Ovary (tissue), 9 donors: ENCODE results near the gene HAUS8. TPM values are rescaled to one million over a fixed set of nuclear protein-coding genes. Genes with fewer than 3 reads are reported as not detected.
"Not testable (repeated sequence)": the region's sequence is repeated elsewhere in the genome, so short reads cannot be mapped to it uniquely, and the experiment has no call there.

Experiments
- DNase-seq, 5 donors: peaks; one replicate each; pipeline ENCODE4 v3.0.0-alpha.2; 2019 to 2020
- H3K27ac ChIP-seq, 2 donors: fragments of 200-600 bp; one replicate each; pipeline versions ENCODE4 v1.5.1 to v1.8.0; 2019 to 2022
- H3K27me3 ChIP-seq: fragments of 200-600 bp; one replicate; pipeline ENCODE4 v1.8.0; 2022
- H3K36me3 ChIP-seq: fragments of 200-600 bp; sonication (generic); one replicate; pipeline ENCODE4 v1.5.1; 2019
- H3K4me1 ChIP-seq: one replicate; pipeline ENCODE4 v1.8.1; 2013; ENCODE audit warnings: mild to moderate bottlenecking, moderate library complexity; ENCODE audit not compliant: insufficient read depth
- H3K4me3 ChIP-seq: fragments of 200-600 bp; sonication (generic); one replicate; pipeline ENCODE4 v1.5.1; 2017
- H3K9me3 ChIP-seq, 2 donors: fragments of 200-600 bp in 1 of 2; sonication (generic) in 1 of 2; one replicate each; pipeline versions ENCODE4 v1.5.1 to v1.8.1; 2013 to 2019; ENCODE audit warnings: mild to moderate bottlenecking in 1 of 2, moderate library complexity in 1 of 2
- EP300 ChIP-seq: sonication (generic); formaldehyde crosslinking; IDR thresholded peaks from one replicate; pipeline ENCODE4 v1.6.1; 2017; ENCODE audit warnings: antibody characterized with exemption
- POLR2A ChIP-seq: fragments of 450-650 bp; IDR thresholded peaks from one replicate; pipeline ENCODE4 v1.6.1; 2017; ENCODE audit warnings: antibody characterized with exemption, mild to moderate bottlenecking, moderate library complexity
- WGBS, 3 donors: extraction: QIAGEN DNeasy Blood & Tissue Kit in 1 of 3; methylation state at CpG; one replicate each; pipeline versions ENCODE4 v1.1.5 to v1.1.7; 2013 to 2017; 5-methylcytosine and 5-hydroxymethylcytosine counted together
- intact Hi-C, 4 donors: fragments of 100-400 bp; cut with DNase I; formaldehyde crosslinking; loops; one replicate each; pipeline versions ENCODE4 v1.11.0 to v1.15.1; 2022 to 2023
- polyA plus RNA-seq, 2 donors: library from polyadenylated mRNA; stranded (reverse); fragments of 200-250 nt in 1 of 2; fragments of 350-450 nt in 1 of 2; fragmentation: Illumina TruSeq in 1 of 2; extraction: RNeasy Lipid Tissue Mini Kit (QIAGEN cat#74804) in 1 of 2; gene quantifications; one replicate each; pipeline ENCODE4 v1.2.3, GENCODE V29; 2013 to 2014
- total RNA-seq, 7 donors: library from RNA; depleted of rRNA in 2 of 7; stranded (reverse); fragments of >200 nt in 2 of 7; fragmentation: NEBNext Ultra II Directional in 3 of 7; extraction: Animal tissue kit (Norgen Biotek cat#: 25700) in 3 of 7; gene quantifications; one replicate each; pipeline versions ENCODE4 v1.1.0 to v1.2.4, GENCODE V29; 2016 to 2023
- TF ChIP-seq, protein P1 (sequence below), 3 donors: fragments of 450-650 bp in 2 of 3; fragments of 200-600 bp in 1 of 3; IDR thresholded peaks; one replicate each; pipeline versions ENCODE4 v1.5.1 to v1.8.0; 2016 to 2022; ENCODE audit warnings: antibody characterized with exemption in 3 of 3, mild to moderate bottlenecking in 1 of 3
- donor health status: DM: no; HTN: no; CAD: no; lungs with moderate emphysema.
- donor health status: DM: no; HTN: no; CAD: no.
- donor health status: Bipolar disorder and iron deficiency.
- donor health status: DM: yes; HTN: yes; CAD: no.
- donor health status: DM: no; HTN: no; CAD: no.
- donor health status: DM: yes; HTN: yes; CAD: no.

The HAUS8 gene
- total and polyA plus RNA-seq, 9 donors, result 4.1 to 7.2 (median 5.5) TPM

DNA sequence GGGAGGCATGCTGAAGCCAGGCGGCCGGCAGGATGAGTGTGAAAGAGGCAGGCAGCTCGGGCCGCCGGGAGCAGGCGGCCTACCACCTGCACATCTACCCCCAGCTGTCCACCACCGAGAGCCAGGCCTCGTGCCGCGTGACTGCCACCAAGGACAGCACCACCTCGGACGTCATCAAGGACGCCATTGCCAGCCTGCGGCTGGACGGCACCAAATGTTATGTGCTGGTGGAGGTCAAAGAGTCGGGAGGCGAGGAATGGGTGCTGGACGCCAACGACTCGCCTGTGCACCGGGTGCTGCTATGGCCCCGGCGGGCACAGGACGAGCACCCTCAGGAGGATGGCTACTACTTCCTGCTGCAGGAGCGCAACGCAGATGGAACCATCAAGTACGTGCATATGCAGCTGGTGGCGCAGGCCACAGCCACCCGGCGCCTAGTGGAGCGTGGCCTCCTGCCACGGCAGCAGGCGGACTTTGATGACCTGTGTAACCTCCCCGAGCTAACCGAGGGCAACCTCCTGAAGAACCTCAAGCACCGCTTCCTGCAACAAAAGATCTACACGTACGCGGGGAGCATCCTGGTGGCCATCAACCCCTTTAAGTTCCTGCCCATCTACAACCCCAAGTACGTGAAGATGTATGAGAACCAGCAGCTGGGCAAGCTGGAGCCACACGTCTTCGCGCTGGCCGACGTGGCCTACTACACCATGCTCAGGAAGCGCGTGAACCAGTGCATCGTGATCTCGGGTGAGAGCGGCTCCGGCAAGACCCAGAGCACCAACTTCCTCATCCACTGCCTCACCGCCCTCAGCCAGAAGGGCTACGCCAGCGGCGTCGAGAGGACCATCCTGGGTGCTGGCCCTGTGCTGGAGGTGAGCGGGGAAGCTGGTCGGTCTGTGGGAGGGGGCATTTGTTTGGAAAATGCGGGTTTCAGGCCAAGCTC, 26.7 kb upstream of the HAUS8 start:
- Histone ChIP-seq H3K9me3 (no peaks in the 10 kb centered on the region), H3K4me1 (no peaks in the 10 kb centered on the region), H3K27ac (no peak overlapping the region), H3K27me3 (no peaks in the 10 kb centered on the region), H3K36me3 (no peaks in the 10 kb centered on the region), H3K4me3 (no peak overlapping the region)
- 95 to 97% (median 97%) methylated on average over 59 of the region's 59 CpGs for WGBS, 3 donors
- DNase-seq, result no peak
- TF ChIP-seq, protein P1, sequence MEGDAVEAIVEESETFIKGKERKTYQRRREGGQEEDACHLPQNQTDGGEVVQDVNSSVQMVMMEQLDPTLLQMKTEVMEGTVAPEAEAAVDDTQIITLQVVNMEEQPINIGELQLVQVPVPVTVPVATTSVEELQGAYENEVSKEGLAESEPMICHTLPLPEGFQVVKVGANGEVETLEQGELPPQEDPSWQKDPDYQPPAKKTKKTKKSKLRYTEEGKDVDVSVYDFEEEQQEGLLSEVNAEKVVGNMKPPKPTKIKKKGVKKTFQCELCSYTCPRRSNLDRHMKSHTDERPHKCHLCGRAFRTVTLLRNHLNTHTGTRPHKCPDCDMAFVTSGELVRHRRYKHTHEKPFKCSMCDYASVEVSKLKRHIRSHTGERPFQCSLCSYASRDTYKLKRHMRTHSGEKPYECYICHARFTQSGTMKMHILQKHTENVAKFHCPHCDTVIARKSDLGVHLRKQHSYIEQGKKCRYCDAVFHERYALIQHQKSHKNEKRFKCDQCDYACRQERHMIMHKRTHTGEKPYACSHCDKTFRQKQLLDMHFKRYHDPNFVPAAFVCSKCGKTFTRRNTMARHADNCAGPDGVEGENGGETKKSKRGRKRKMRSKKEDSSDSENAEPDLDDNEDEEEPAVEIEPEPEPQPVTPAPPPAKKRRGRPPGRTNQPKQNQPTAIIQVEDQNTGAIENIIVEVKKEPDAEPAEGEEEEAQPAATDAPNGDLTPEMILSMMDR (IDR thresholded peaks at IDR 0.05), result no peak
- no peak for TF ChIP-seq EP300
- TF ChIP-seq POLR2A, result no peak
- intact Hi-C loops, result no loop called here

- no peak for DNase-seq
- 89 to 94% (median 93%) methylated on average over 9 of the region's 9 CpGs for WGBS, 3 donors
- Histone ChIP-seq H3K4me1 (no peaks in the 10 kb centered on the region), H3K4me3 (no peak overlapping the region), H3K36me3 (no peaks in the 10 kb centered on the region), H3K9me3 (no peaks in the 10 kb centered on the region), H3K27ac (no peak overlapping the region), H3K27me3 (no peaks in the 10 kb centered on the region)
- intact Hi-C loops, result no loop called here
- TF ChIP-seq POLR2A (no peak), EP300 (no peak)
- TF ChIP-seq, protein P1 (IDR thresholded peaks at IDR 0.05), result no peak
Measured at GRCh38 chr19:17098326-17098725, 23.1 kb upstream of the HAUS8 start.

DNA sequence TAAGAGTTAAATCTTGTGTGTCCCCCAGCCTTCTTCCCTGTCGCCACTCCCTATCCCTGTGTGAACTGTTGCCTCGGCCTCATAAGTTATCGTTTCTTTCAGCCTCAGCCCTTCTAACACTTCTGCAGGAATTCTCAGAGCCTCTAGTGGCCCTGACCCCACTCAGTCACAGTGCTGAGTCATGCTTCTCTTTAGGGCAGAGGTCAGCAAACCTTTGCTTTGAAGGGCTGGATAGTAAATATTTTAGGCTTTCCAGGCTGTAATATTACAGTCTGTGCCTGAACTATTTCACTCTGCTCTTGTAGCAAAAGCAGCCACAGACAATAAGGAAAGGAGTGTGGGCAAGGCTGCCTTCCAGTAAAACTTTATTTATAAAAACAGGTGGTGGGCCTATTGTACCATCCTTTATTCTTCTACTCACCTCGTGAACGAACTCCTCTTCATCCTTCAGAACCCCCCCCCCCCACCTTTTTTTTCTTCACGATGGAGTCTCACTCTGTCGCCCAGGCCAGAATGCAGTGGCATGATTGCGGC, 22.4 kb upstream of the HAUS8 start:
- no peaks in the 10 kb centered on the region for H3K27me3 ChIP-seq
- H3K4me1 ChIP-seq, result no peaks in the 10 kb centered on the region
- TF ChIP-seq, protein P1 (IDR thresholded peaks at IDR 0.05), result no peak
- no peak for TF ChIP-seq EP300
- no peak for TF ChIP-seq POLR2A
- H3K36me3 ChIP-seq, result no peaks in the 10 kb centered on the region
- intact Hi-C loops, result no loop called here
- no peak overlapping the region for H3K27ac ChIP-seq
- no peak overlapping the region for H3K4me3 ChIP-seq
- H3K9me3 ChIP-seq, result no peaks in the 10 kb centered on the region
- no peak for DNase-seq
- WGBS, 3 donors, result 55 to 62% (median 59%) methylated on average over 8 of the region's 8 CpGs

GRCh38 chr19:17095141-17095919, 20.1 kb upstream of the HAUS8 start:
- H3K4me1 ChIP-seq, result no peaks in the 10 kb centered on the region
- no peaks in the 10 kb centered on the region for H3K27me3 ChIP-seq
- H3K36me3 ChIP-seq, result no peaks in the 10 kb centered on the region
- no peaks in the 10 kb centered on the region for H3K9me3 ChIP-seq
- peak in 1 of 5 donors; percentile 36 for DNase-seq
- 80 to 87% (median 86%) methylated on average over 23 of the region's 23 CpGs for WGBS, 3 donors
- intact Hi-C loops, result no loop called here
- H3K27ac ChIP-seq, result peak overlapping the region in 1 of 2 donors; percentile 45
- TF ChIP-seq POLR2A (no peak), EP300 (no peak)
- TF ChIP-seq, protein P1 (IDR thresholded peaks at IDR 0.05), result no peak
- no peak overlapping the region for H3K4me3 ChIP-seq

- H3K27me3 ChIP-seq, H3K9me3 ChIP-seq, H3K4me1 ChIP-seq, DNase-seq, intact Hi-C loops, H3K4me3 ChIP-seq, H3K36me3 ChIP-seq: not testable (repeated sequence)
- peak overlapping the region in 1 of 2 donors; percentile 45 for H3K27ac ChIP-seq
- WGBS, 3 donors, result 83 to 93% (median 91%) methylated on average over 3 of the region's 3 CpGs
Measured at GRCh38 chr19:17094694-17095093, 19.4 kb upstream of the HAUS8 start.
